Measurements from ENCODE around the gene MTF2.

The MTF2 gene

GRCh38 chr1:93083979-93084378 is 4.9 kb downstream of the MTF2 start:
- no peak for DNase-seq (ENCODE audit: low read depth in 2 of 2)

GRCh38 chr1:93087532-93087931 is 8.4 kb downstream of the MTF2 start:
- no peak for DNase-seq (ENCODE audit: low read depth in 2 of 2)

DNA sequence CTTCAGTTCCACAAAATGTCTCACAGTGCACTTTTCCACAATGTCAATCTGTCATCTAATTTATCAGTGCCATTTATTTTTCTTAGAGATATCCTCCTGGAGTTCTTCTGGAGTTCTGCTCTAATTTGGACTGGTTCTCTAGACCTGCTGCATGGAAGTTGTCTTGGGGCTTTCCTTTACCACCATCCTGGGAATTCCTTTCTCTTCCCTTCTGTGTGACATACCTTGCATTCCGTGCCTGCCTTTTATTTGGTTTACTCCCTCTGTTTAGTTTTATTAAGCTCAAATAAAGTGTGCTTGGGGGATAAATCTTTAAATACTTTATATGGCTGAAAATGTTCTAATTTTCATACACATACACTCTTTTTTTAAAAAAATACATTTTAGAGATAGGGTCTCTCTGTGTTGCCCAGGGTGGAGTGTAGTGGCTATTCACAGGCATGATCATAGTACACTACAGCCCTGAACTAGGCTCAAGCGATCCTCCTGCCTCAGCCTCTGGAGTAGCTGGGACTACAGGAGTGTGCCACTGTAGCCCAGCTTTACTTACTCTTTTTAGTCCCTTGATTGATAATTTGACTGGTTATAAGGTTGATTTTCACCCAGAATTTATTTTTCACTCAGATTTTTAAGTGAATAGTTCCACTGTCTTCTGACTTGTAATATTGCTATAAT is 14.4 kb downstream of the MTF2 start:
- DNase-seq (ENCODE audit: low read depth in 2 of 2) = no peak

DNA sequence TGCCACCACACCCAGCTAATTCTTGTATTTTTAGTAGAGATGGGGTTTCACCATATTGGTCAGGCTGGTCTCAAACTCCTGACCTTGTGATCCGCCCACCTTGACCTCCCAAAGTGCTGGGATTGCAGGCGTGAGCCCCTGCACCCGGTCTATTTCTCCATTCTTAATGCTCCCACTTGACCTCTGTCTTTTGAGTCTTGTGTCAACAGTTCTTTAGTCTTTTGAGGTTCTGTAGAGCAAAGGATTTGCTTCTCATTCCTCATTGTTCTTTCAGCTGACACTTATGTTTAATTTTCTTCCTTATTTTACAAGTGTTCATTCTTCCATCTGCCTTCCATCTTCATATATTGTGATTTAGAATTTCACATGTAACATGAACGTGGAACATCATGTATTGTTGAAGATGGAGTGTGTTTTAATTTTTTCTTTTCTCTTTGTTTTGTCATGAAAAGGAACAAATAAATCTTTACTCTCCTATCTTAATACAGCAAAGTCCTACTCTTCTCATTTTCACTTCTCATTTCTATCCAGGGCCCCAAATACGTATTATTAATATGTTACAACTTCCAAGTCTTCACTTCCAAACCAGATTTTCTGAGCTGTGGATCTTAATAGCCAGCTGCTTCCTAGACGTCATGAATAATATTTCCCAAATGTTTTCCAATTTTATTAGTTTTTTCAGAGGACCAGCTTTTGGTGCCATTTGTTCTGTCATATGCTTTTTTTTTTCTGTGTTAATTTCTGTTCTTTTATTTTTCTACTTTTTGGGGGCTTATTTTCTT is 16.9 kb downstream of the MTF2 start:
- DNase-seq (ENCODE audit: low read depth in 2 of 2) = no peak

DNA sequence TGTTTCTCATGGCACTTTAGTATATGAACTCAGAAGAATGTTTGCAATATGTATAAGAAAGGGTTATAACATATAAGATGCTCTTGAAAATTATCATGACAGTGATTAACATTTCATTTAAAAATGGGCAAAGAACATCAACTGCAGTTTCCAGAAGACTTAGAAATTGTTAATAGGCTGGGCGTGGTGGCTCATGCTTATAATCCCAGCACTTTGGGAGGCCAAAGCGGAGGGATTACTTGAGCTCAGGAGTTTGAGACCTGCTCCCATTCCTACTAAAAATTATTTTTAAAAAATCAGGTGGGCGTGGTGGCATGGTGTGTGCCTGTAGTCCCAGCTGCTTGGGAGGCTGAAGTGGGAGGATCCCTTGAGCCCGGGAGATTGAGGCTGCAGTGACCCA is 23.1 kb downstream of the MTF2 start:
- no peak for DNase-seq (ENCODE audit: low read depth in 2 of 2)

DNA sequence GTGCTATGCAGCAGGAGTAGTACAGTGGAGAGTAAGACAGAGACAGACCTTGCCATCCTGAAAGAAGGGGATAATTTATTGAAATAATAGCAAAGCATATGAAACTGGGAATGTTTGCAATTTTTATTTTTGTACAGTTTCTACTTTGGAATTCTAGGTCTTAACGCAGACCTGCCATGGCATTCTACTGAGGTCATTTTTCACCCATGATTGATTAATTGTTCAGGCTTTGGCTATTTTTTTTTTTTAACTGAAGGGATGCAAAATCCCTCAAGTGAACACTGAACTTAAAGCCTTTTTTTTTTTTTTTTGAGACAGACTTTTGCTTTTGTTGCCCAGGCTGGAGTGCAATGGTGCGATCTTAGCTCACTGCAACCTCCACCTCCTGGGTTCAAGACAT is 27.1 kb downstream of the MTF2 start:
- no peak for DNase-seq (ENCODE audit: low read depth in 2 of 2)

DNA sequence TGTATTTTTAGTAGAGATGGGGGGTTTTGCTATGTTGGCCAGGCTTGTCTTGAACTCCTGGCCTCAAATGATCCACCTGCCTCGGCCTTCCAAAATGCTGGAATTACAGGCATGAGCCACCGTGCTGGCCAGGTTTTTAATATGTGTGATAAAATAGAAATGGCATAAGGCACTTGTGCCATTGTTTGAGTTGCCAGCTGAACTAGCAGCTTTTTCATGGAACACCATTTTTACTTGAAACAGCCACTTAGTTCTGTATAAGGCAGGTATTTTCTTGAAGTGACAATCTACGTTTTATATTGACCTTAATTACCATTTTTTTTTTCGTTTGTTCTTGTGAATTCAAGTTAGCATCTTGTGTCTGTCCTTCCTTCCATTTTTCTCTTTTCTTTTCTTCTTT is 28.3 kb downstream of the MTF2 start:
- no peak for DNase-seq (ENCODE audit: low read depth in 2 of 2)

DNA sequence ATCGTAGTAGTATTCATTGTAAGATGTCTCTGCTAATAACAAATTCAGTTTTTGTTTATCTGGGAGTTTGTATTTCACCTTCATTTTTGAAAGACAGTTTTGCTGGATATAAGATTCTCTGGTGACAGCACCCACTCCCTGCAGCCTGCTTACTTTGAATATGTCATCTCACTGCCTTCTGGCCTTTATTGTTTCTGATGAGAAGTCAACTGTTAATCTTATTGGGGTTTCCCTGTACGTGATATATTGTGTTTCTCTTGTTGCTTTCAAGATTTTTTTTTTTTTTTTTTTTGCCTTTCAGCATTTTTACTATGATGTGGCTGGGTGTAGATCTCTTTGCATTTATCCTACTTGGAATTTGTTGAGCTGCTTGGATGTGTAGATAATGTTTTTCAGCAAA is 29.3 kb downstream of the MTF2 start:
- no peak for DNase-seq (ENCODE audit: low read depth in 2 of 2)

- no peak for DNase-seq (ENCODE audit: low read depth in 2 of 2)
Measured at GRCh38 chr1:93109578-93109977, 30.5 kb downstream of the MTF2 start.

DNA sequence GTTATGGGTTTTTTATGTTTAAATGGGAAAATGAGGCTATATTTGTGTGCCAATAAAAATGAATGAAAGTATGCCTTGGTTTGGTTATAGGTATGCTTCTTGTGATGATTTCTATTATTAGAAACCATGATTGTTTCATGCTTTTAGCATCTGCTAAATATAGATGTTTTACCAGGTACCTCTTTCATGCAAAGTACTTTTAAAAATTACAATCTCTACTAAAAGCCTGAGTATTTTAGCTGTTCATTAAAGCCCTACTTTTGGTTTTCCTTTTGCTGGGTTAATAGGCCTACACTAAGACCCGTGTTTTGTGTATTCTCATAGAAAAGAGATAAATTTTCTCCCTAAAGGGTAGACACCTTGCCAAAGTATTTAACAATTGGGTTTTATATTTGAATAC is 32.0 kb downstream of the MTF2 start:
- DNase-seq (ENCODE audit: low read depth in 2 of 2) = no peak

DNA sequence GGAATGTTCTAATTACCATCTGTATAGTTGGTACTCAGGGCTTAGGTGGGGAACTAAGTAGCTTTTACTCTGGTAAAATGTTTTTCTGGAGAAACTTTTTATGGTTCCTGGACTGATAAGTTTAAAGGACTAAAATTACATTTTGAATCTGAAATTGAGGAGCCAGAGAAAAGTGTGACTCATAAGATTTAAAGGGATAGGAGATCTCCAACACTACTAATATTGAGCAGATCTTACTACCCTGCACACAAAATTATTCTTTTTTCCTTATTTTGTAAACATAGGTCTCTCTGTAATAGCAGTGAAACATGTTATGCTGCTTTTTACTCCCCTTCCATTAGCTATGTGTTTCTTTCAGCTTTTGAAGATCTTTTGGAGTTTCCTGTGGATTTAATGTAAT is 32.5 kb downstream of the MTF2 start:
- no peak for DNase-seq (ENCODE audit: low read depth in 2 of 2)

- DNase-seq (ENCODE audit: low read depth in 2 of 2) = no peak
Measured at GRCh38 chr1:93113127-93113526, 34.0 kb downstream of the MTF2 start.

GRCh38 chr1:93114391-93114790 is 35.3 kb downstream of the MTF2 start:
- DNase-seq (ENCODE audit: low read depth in 2 of 2) = peak; percentile 14 to 21

GRCh38 chr1:93120614-93121013 is 41.5 kb downstream of the MTF2 start:
- DNase-seq (ENCODE audit: low read depth in 2 of 2) = no peak

- no peak for DNase-seq (ENCODE audit: low read depth in 2 of 2)
Measured at GRCh38 chr1:93123201-93123783, 44.2 kb downstream of the MTF2 start.

DNA sequence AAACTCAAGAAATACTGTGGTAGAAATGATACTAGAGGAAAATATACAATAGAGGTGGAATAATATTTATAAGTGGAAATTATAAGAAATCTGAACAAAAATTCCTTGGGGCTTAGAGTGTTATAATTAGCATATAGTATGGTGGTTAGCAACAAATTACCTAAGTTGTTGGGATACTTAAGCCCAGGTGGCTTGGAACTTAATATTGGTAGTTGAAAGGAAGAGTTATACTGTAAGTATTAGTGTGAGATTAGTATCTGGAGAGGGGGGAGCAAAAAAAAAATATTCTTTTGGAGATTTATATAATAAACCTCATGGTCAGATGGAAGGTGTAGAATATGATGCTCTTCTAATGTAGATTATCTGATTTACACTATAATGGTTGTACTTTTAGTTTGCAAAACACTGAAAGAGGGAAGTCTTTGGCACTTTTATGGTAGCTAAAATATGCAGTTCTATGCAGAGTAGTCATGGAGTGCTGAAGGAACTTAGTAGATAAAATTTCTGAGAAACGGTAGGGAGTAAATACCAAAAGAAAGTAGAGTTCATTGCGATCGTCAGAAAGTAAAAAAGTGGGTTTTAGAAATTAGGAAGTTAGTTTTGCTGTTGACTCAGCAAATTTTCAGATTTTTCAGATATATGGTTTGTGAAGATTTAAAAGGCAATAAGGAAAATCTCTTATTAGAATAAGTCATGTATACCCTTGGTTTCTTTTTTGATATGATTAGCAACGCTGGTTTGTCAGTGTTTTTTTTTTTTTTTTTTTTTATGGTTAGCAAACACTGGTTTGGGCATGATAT is 45.7 kb downstream of the MTF2 start:
- no peak for DNase-seq (ENCODE audit: low read depth in 2 of 2)

DNA sequence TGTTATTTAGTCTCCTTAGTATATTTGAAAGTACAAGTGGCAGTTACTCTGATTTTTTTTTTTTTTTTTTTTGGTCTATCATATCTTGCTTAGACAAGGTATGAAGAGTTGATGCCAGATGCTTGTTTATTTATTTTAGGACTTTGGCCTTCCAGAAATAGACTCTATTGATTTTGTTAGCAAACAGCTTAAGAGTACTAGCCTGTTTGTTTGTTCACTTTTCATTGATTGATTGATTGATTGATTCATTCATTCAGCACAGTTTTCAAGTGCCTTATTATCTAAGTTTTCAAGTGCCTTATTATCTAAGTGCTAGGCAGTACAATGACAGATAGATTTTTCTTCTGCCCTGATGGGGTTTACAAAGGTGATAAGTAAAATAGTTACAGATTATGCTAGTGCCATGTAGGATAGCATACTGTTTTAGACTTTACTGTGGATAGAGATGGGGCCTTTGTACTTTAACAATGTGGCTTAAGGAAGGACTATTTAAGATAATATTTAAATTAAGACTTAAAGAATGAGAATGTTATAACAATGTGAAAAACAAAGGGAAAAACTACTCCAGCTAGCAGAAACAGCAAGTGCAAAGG is 50.5 kb downstream of the MTF2 start:
- no peak for DNase-seq (ENCODE audit: low read depth in 2 of 2)

- no peak for DNase-seq (ENCODE audit: low read depth in 2 of 2)
Measured at GRCh38 chr1:93132638-93133037, 53.6 kb downstream of the MTF2 start.

GRCh38 chr1:93136445-93136844 is 57.4 kb downstream of the MTF2 start:
- DNase-seq (ENCODE audit: low read depth in 2 of 2) = no peak

GRCh38 chr1:93137604-93138292 is 58.7 kb downstream of the MTF2 start:
- no peak for DNase-seq (ENCODE audit: low read depth in 2 of 2)

DNA sequence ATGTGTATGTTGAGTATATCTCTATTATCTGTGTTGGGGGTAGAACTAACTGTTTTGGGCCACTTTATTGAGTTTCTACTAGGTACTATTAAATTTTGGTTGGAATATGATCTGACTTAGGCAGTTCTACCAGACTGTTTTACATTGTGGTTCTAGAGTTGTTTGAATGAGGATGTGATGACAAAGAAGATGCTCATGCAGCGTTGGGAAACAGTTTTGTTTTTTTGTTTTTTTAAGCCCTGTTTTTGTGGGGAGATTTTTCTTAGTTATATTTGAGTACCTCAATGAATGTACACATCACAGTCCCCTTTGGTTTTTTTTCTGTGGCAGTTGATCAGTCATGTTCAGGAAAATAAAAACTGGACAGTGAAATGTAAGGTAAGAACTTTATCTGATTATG is 61.0 kb downstream of the MTF2 start:
- no peak for DNase-seq (ENCODE audit: low read depth in 2 of 2)
